ENCODE results near the gene ILDR2.

DNA sequence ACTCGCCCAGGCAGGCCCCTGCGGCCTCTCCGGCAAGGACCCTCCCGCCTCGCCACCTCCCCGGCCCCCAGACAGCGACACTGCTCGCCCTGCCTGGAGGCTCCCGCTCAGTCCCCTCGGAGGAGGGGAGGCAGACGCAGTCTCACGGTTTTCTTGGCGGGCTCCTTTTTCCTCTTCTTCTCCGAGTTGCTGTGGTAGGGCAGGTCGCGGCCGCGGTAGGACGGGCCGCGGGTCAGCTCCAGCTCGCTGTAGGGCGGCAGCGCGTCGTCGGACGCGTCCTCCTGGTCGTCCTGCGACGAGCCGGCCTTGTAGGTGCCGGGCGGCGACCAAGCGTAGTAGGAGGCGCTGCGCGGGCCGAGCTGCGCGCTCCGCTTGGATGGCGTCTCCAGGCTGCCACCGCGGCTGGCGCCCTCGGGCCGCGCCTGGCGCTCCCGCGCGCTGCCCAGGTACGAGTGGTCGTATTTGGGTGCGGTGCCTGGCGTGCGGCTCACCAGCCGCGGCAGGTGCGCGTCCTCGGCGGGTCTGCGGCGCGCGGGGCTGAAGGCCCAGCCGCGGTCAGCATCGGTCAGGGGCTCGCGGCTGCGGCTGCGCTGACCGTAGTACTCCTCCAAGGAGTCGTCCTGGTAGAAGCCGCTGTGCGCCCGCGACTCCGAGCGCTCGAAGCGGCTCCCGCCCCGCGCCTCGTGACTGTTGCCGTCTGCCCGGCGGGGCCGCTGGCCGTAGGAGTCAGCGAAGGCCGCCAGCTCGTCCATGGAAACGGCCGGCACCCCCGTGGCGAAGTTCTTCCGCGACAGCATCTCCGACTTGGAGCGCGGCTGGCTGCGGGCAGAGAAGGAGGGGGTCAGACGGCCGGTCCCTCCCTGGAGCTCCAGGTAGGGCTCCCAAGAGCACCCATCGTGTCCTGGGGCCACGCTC, 54.5 kb downstream of the ILDR2 start:
- TF ChIP-seq, protein P1, sequence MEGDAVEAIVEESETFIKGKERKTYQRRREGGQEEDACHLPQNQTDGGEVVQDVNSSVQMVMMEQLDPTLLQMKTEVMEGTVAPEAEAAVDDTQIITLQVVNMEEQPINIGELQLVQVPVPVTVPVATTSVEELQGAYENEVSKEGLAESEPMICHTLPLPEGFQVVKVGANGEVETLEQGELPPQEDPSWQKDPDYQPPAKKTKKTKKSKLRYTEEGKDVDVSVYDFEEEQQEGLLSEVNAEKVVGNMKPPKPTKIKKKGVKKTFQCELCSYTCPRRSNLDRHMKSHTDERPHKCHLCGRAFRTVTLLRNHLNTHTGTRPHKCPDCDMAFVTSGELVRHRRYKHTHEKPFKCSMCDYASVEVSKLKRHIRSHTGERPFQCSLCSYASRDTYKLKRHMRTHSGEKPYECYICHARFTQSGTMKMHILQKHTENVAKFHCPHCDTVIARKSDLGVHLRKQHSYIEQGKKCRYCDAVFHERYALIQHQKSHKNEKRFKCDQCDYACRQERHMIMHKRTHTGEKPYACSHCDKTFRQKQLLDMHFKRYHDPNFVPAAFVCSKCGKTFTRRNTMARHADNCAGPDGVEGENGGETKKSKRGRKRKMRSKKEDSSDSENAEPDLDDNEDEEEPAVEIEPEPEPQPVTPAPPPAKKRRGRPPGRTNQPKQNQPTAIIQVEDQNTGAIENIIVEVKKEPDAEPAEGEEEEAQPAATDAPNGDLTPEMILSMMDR (optimal IDR thresholded peaks at IDR 0.05 in 1 of 3, IDR thresholded peaks at IDR 0.05 in 1 of 3, conservative IDR thresholded peaks at IDR 0.05 in 1 of 3; ENCODE audit: extremely low read depth in 1 of 3, insufficient read depth in 2 of 3, low read length in 3 of 3), result no peak
- peak; percentile 89 for TF ChIP-seq EZH2 (IDR thresholded peaks at IDR 0.05; ENCODE audit: low read length)
